K562 (cell line): ENCODE data around the gene FLII. TPM values are rescaled to one million over a fixed set of nuclear protein-coding genes. Genes with fewer than 3 reads are reported as not detected.

Experiments
- BCOR ChIP-seq: fragments of 450-650 bp; IDR thresholded peaks from 2 replicates; pipeline ENCODE4 v1.6.1; 2016
- BHLHE40 ChIP-seq: IDR thresholded peaks from 2 replicates; pipeline ENCODE4 v1.6.1; 2011; ENCODE audit warnings: low read length, improper control_type of control experiment
- CBX8 ChIP-seq: fragments of 200-600 bp; sonication (generic); IDR thresholded peaks from 2 replicates; pipeline ENCODE4 v1.6.1; 2012; ENCODE audit warnings: borderline replicate concordance, mixed run types, low read depth, mild to moderate bottlenecking, moderate library complexity, mixed read lengths, low read length, control low read depth, inconsistent platforms; ENCODE audit not compliant: poor library complexity, severe bottlenecking; ENCODE audit errors: extremely low read depth
- CCNT2 ChIP-seq: IDR thresholded peaks from 2 replicates; pipeline ENCODE4 v1.6.1; 2011; ENCODE audit warnings: borderline replicate concordance, low read depth, mild to moderate bottlenecking, moderate library complexity, mixed read lengths, low read length; ENCODE audit not compliant: insufficient read length; ENCODE audit errors: extremely low read depth
- HDAC1 ChIP-seq, 2 experiments: fragments of 450-650 bp; IDR thresholded peaks; 2 replicates each; pipeline ENCODE4 v1.6.1; 2016 to 2017; ENCODE audit warnings: inconsistent platforms in 1 of 2, mild to moderate bottlenecking in 1 of 2, moderate library complexity in 1 of 2
- HNRNPLL ChIP-seq: fragments of 200-400 bp; formaldehyde crosslinking; IDR thresholded peaks from 2 replicates; pipeline ENCODE4 v1.6.1; 2017; ENCODE audit warnings: low read length, low read depth, mild to moderate bottlenecking; ENCODE audit not compliant: poor library complexity, severe bottlenecking
- KLF16 ChIP-seq: IDR thresholded peaks from 2 replicates; pipeline ENCODE4 v1.6.1; 2016; ENCODE audit warnings: antibody characterized with exemption
- MTA1 ChIP-seq: fragments of 450-650 bp; IDR thresholded peaks from 2 replicates; pipeline ENCODE4 v1.6.1; 2017; ENCODE audit warnings: borderline replicate concordance
- NR2F6 ChIP-seq: fragments of 450-650 bp; formaldehyde crosslinking; IDR thresholded peaks from 2 replicates; pipeline ENCODE4 v1.4.0; 2020; ENCODE audit warnings: mild to moderate bottlenecking
- PHF20 ChIP-seq: fragments of 450-650 bp; IDR thresholded peaks from 2 replicates; pipeline ENCODE4 v1.6.1; 2018; ENCODE audit not compliant: partially characterized antibody
- PHF8 ChIP-seq: fragments of 200-600 bp; sonication (generic); IDR thresholded peaks from 2 replicates; pipeline ENCODE4 v1.6.1; 2012; ENCODE audit warnings: mixed run types, mild to moderate bottlenecking, inconsistent platforms, low read length, moderate library complexity, borderline replicate concordance
- SMARCB1 ChIP-seq: IDR thresholded peaks from 2 replicates; pipeline ENCODE4 v1.6.1; 2011; ENCODE audit warnings: improper control_type of control experiment, low read depth; ENCODE audit not compliant: insufficient read length
- SNIP1 ChIP-seq: fragments of 450-650 bp; IDR thresholded peaks from 2 replicates; pipeline ENCODE4 v1.7.1; 2017; ENCODE audit warnings: low read depth, mild to moderate bottlenecking
- SREBF2 ChIP-seq: sonication (generic); formaldehyde crosslinking; IDR thresholded peaks from 2 replicates; pipeline ENCODE4 v1.4.0; 2020; ENCODE audit warnings: mild to moderate bottlenecking, missing genetic modification reagents
- TAF9B ChIP-seq: fragments of 450-650 bp; IDR thresholded peaks from 2 replicates; pipeline ENCODE4 v1.6.1; 2018; ENCODE audit warnings: mild to moderate bottlenecking; ENCODE audit not compliant: partially characterized antibody
- YY1 ChIP-seq, 3 experiments: IDR thresholded peaks; 2 replicates each; pipeline ENCODE4 v1.6.1; 2011; ENCODE audit warnings: low read length in 2 of 3, mild to moderate bottlenecking in 2 of 3, moderate library complexity in 2 of 3, borderline replicate concordance in 1 of 3, control low read depth in 1 of 3, low read depth in 1 of 3; ENCODE audit not compliant: insufficient read depth in 3 of 3, insufficient replicate concordance in 2 of 3, control insufficient read depth in 1 of 3, insufficient read length in 1 of 3; ENCODE audit errors: extremely low read depth in 1 of 3
- ZNF134 ChIP-seq: fragments of 250-450 bp; sonication (Bioruptor Pico); conservative IDR thresholded peaks from 2 replicates; pipeline ENCODE4 v1.4.0; 2020
- ZNF445 ChIP-seq: fragments of 250-450 bp; sonication (Bioruptor Pico); IDR thresholded peaks from 2 replicates; pipeline ENCODE4 v1.4.0; 2020; ENCODE audit warnings: low read depth, mild to moderate bottlenecking, moderate library complexity
- ZNF75A ChIP-seq: fragments of 450-650 bp; formaldehyde crosslinking; IDR thresholded peaks from 2 replicates; pipeline ENCODE4 v1.4.0; 2020; ENCODE audit warnings: mild to moderate bottlenecking
- polyA plus RNA-seq, 8 experiments: library from polyadenylated mRNA; depleted of rRNA in 4 of 8; stranded (reverse) in 5 of 8; unstranded in 3 of 8; fragments of >200 nt; fragmentation: Nextera tagmentation in 2 of 8; fragmentation: Illumina TruSeq in 1 of 8; extraction: Ambion mirVana in 2 of 8; extraction: Trizol in 1 of 8; gene quantifications; 2 replicates each; pipeline versions ENCODE4 v1.2.1 to v1.2.3, GENCODE V29; 2011 to 2014; ENCODE audit warnings: inconsistent platforms in 1 of 8, missing spikeins in 1 of 8
- total RNA-seq, 7 experiments: library from RNA; depleted of rRNA in 6 of 7; stranded (reverse); fragments of >200 nt in 6 of 7; fragmentation: Illumina TruSeq in 2 of 7; extraction: Trizol in 2 of 7; gene quantifications; 2 replicates each; pipeline versions ENCODE4 v1.2.1 to v1.2.3, GENCODE V29; 2011 to 2021; ENCODE audit warnings: low replicate concordance in 1 of 7
- TF ChIP-seq, protein P1 (sequence below): sonication (generic); formaldehyde crosslinking; IDR thresholded peaks from 2 replicates; pipeline ENCODE4 v1.8.0; 2022; ENCODE audit warnings: mild to moderate bottlenecking, missing genetic modification reagents
- TF ChIP-seq, protein P2 (sequence below): sonication (generic); formaldehyde crosslinking; IDR thresholded peaks from 2 replicates; pipeline ENCODE4 v1.8.0; 2023; ENCODE audit warnings: mild to moderate bottlenecking, missing genetic modification reagents
- TF ChIP-seq, protein P3 (sequence below): fragments of 250-450 bp; sonication (Bioruptor Pico); IDR thresholded peaks from 2 replicates; pipeline ENCODE4 v1.5.0; 2021
- TF ChIP-seq, protein P4 (sequence below): fragments of 450-650 bp; IDR thresholded peaks from 2 replicates; pipeline ENCODE4 v1.6.1; 2018; ENCODE audit not compliant: partially characterized antibody

Gene FLII
- total and polyA plus RNA-seq, 9 of the 15 experiments (the other 6 are each of a cell fraction or from before 2014, with no cell fraction given), result 11.7 to 126 (median 82.5) TPM

DNA sequence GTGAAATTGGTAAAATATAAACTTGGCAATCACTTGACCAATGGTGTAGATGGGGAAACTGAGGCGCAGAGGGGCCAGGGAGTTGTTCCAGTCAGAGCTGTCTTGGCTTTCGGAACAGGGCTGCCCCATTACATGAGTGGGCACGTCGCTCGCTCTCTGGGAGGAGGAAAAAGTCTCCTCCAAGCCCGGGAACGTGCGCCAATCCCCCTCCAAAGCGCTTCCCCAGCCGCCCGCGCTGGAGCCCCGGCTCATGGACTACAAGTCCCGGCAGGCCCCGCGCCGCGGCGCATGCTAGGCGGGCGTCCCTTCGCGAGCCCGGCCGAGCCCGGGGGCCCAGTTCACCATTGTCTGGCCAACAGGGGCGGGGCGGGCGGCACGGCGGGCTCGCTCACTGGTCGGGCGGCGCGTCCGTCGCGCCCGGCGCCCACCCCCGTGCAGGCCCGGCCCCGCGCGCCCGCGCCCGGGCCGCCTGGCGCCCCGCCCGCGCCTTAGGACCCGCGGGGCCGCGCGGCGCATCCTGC lies 33.4 kb downstream of the FLII start, which contains the start of gene LLGL1 (continued):
- TF ChIP-seq, protein P1, sequence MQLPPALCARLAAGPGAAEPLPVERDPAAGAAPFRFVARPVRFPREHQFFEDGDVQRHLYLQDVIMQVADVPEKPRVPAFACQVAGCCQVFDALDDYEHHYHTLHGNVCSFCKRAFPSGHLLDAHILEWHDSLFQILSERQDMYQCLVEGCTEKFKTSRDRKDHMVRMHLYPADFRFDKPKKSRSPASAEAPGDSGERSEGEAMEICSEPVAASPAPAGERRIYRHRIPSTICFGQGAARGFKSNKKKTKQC (CRISPR knock-in tag), result no peak
- no peak for TF ChIP-seq HDAC1 (IDR thresholded peaks at IDR 0.05)
- no peak for TF ChIP-seq PHF8
- TF ChIP-seq MTA1, result no peak
- no peak for TF ChIP-seq SREBF2
- TF ChIP-seq ZNF445 (CRISPR knock-in tag), result no peak
- TF ChIP-seq, protein P2, sequence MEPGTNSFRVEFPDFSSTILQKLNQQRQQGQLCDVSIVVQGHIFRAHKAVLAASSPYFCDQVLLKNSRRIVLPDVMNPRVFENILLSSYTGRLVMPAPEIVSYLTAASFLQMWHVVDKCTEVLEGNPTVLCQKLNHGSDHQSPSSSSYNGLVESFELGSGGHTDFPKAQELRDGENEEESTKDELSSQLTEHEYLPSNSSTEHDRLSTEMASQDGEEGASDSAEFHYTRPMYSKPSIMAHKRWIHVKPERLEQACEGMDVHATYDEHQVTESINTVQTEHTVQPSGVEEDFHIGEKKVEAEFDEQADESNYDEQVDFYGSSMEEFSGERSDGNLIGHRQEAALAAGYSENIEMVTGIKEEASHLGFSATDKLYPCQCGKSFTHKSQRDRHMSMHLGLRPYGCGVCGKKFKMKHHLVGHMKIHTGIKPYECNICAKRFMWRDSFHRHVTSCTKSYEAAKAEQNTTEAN, result no peak
- peak in 2 of 3 experiments; percentile 41 to 72 for TF ChIP-seq YY1 (IDR thresholded peaks at IDR 0.05; ENCODE audit: borderline replicate concordance in 1 of 3, control insufficient read depth in 1 of 3, extremely low read depth in 1 of 3, insufficient read depth in 3 of 3, insufficient read length in 1 of 3, insufficient replicate concordance in 2 of 3, low read depth in 1 of 3, low read length in 2 of 3)
- no peak for TF ChIP-seq NR2F6
- TF ChIP-seq KLF16, result no peak
- TF ChIP-seq TAF9B, result no peak
- TF ChIP-seq CBX8, result no peak
- peak; percentile 88 for TF ChIP-seq SNIP1
- TF ChIP-seq CCNT2, result peak; percentile 39
- TF ChIP-seq BHLHE40, result no peak
- no peak for TF ChIP-seq ZNF134 (CRISPR knock-in tag)
- TF ChIP-seq ZNF75A, result no peak
- TF ChIP-seq PHF20, result no peak
- TF ChIP-seq, protein P3, sequence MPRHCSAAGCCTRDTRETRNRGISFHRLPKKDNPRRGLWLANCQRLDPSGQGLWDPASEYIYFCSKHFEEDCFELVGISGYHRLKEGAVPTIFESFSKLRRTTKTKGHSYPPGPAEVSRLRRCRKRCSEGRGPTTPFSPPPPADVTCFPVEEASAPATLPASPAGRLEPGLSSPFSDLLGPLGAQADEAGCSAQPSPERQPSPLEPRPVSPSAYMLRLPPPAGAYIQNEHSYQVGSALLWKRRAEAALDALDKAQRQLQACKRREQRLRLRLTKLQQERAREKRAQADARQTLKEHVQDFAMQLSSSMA (CRISPR knock-in tag), result no peak
- TF ChIP-seq, protein P4, sequence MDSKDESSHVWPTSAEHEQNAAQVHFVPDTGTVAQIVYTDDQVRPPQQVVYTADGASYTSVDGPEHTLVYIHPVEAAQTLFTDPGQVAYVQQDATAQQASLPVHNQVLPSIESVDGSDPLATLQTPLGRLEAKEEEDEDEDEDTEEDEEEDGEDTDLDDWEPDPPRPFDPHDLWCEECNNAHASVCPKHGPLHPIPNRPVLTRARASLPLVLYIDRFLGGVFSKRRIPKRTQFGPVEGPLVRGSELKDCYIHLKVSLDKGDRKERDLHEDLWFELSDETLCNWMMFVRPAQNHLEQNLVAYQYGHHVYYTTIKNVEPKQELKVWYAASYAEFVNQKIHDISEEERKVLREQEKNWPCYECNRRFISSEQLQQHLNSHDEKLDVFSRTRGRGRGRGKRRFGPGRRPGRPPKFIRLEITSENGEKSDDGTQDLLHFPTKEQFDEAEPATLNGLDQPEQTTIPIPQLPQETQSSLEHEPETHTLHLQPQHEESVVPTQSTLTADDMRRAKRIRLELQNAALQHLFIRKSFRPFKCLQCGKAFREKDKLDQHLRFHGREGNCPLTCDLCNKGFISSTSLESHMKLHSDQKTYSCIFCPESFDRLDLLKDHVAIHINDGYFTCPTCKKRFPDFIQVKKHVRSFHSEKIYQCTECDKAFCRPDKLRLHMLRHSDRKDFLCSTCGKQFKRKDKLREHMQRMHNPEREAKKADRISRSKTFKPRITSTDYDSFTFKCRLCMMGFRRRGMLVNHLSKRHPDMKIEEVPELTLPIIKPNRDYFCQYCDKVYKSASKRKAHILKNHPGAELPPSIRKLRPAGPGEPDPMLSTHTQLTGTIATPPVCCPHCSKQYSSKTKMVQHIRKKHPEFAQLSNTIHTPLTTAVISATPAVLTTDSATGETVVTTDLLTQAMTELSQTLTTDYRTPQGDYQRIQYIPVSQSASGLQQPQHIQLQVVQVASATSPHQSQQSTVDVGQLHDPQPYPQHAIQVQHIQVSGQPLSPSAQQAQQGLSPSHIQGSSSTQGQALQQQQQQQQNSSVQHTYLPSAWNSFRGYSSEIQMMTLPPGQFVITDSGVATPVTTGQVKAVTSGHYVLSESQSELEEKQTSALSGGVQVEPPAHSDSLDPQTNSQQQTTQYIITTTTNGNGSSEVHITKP, result no peak
- TF ChIP-seq HNRNPLL, result peak; percentile 27
- TF ChIP-seq SMARCB1, result no peak
- TF ChIP-seq BCOR, result peak; percentile 60
